Heart left ventricle (tissue), 16 donors: ENCODE measurements around the gene FKBP8. TPM values are rescaled to one million over a fixed set of nuclear protein-coding genes. Genes with fewer than 3 reads are reported as not detected.
A peak's percentile ranks its signal among the peaks of the same experiment; 100 is the strongest.

ENCODE experiments used
- ATAC-seq, 4 donors: fragments of 200-7000 bp; cut with Tn5 transposase; one replicate each; pipeline ENCODE4 v1.9.1; 2020 to 2022; ENCODE audit warnings: moderate library complexity in 4 of 4, mild to moderate bottlenecking in 3 of 4, moderate number of reproducible peaks in 1 of 4
- DNase-seq, 5 donors: peaks; one replicate each; pipeline ENCODE4 v3.0.0-alpha.2; 2020
- H3K27ac ChIP-seq, 12 donors: fragments of 200-600 bp; sonication (generic) in 4 of 12; one replicate each; pipeline versions ENCODE4 v1.5.0 to v1.8.0; 2016 to 2022; ENCODE audit warnings: mild to moderate bottlenecking in 2 of 12
- H3K27me3 ChIP-seq, 9 donors: fragments of 200-600 bp; sonication (generic) in 2 of 9; one replicate each; pipeline versions ENCODE4 v1.5.1 to v1.8.0; 2016 to 2022; ENCODE audit warnings: mild to moderate bottlenecking in 3 of 9
- H3K36me3 ChIP-seq, 9 donors: fragments of 200-600 bp; sonication (generic) in 2 of 9; one replicate each; pipeline versions ENCODE4 v1.5.0 to v1.8.0; 2018 to 2022; ENCODE audit warnings: mild to moderate bottlenecking in 2 of 9
- H3K4me1 ChIP-seq, 12 donors: fragments of 200-600 bp; sonication (generic) in 4 of 12; one replicate each; pipeline versions ENCODE4 v1.5.0 to v1.8.0; 2016 to 2022; ENCODE audit warnings: mild to moderate bottlenecking in 3 of 12
- H3K4me3 ChIP-seq, 12 donors: fragments of 200-600 bp; sonication (generic) in 4 of 12; one replicate each; pipeline versions ENCODE4 v1.5.0 to v1.8.0; 2017 to 2022; ENCODE audit warnings: mild to moderate bottlenecking in 9 of 12, moderate library complexity in 4 of 12
- H3K9me3 ChIP-seq, 12 donors: fragments of 200-600 bp; sonication (generic) in 4 of 12; one replicate each; pipeline versions ENCODE4 v1.5.0 to v1.8.0; 2016 to 2022; ENCODE audit warnings: mild to moderate bottlenecking in 1 of 12
- CTCF ChIP-seq, 12 donors: fragments of 200-600 bp; sonication (generic) in 4 of 12; IDR thresholded peaks; one replicate each; pipeline versions ENCODE4 v1.5.0 to v1.8.0; 2018 to 2022; ENCODE audit warnings: antibody characterized with exemption in 12 of 12, mild to moderate bottlenecking in 5 of 12
- POLR2A ChIP-seq, 2 donors: fragments of 450-650 bp; IDR thresholded peaks; one replicate each; pipeline ENCODE4 v1.6.1; 2017; ENCODE audit warnings: antibody characterized with exemption in 2 of 2, mild to moderate bottlenecking in 2 of 2, moderate library complexity in 2 of 2
- WGBS, 4 donors: extraction: QIAGEN DNeasy Blood & Tissue Kit in 2 of 4; methylation state at CpG; one replicate each; pipeline versions ENCODE4 v1.1.5 to v1.1.7; 2013 to 2018; 5-methylcytosine and 5-hydroxymethylcytosine counted together
- intact Hi-C, 10 donors: fragments of 100-400 bp; cut with DNase I; formaldehyde crosslinking; loops; one replicate each; pipeline versions ENCODE4 v1.11.1 to v1.14.2; 2022
- polyA plus RNA-seq, 2 donors: library from polyadenylated mRNA; stranded (reverse); fragments of 200-250 nt; gene quantifications; one replicate each; pipeline ENCODE4 v1.2.3, GENCODE V29; 2013
- total RNA-seq, 9 donors: library from RNA; depleted of rRNA in 2 of 9; stranded (reverse); fragments of >200 nt in 2 of 9; fragmentation: NEBNext Ultra II Directional in 3 of 9; extraction: Animal tissue kit (Norgen Biotek cat#: 25700) in 3 of 9; gene quantifications; one replicate each; pipeline versions ENCODE4 v1.1.0 to v1.2.4, GENCODE V29; 2016 to 2023
- donor health status: ischemic (EF 13 %, LVEDD 7.1; RV severe dilation, severe dysfunction).
- donor health status: healthy with polysubstance abuse.
- donor health status: DM: no; HTN: yes; CAD: no.
- donor health status: DM: no; HTN: no; CAD: no.
- donor health status: ischemic (EF 25% LVEDD 6.9; RV normal size, moderate dysfunction).
- donor health status: ischemic (EF 25% LVEDD 5.7; RV mildly dilated, moderate dysfunction).
- donor health status: healthy.
- donor health status: DM: yes; HTN: yes; CAD: no.
- donor health status: ischemic (EF 35%, LVEDD 5.7; RV mildly dilated, moderate dysfunction).
- donor health status: nonischemic (EF 11% LVEDD 7.7; RV severe dilation, severe dysfunction).
- donor health status: DM: yes; HTN: yes; CAD: no.
- donor health status: PGD.
- donor health status: ischemic (EF 29% LVEDD 5.4; RV normal size, mild dysfunction).
- donor health status: nonischemic (EF 23%, LVEDD 6.1; RV moderate dilation, normal function).

Gene FKBP8
- total and polyA plus RNA-seq, 11 donors: 136 to 353 (median 157) TPM

GRCh38 chr19:18483119-18483890 is 60.1 kb downstream of the FKBP8 start:
- DNase-seq: peak in 1 of 5 donors; percentile 24
- H3K4me1 ChIP-seq: peaks cover 19 to 93% (median 64%) of the 10 kb centered on the region in 12 donors
- peak overlapping the region in 1 of 12 donors; percentile 42 for H3K27ac ChIP-seq
- no peaks in the 10 kb centered on the region for H3K27me3 ChIP-seq
- no peak for ATAC-seq
- intact Hi-C loops: loop anchor here in 2 of 10 donors (5.0 to 10.0 kb wide), 2 partner anchors 34 to 71 kb away; partner anchors contain the start of gene KXD1 (in 1 of the 2)
- no peaks in the 10 kb centered on the region for H3K9me3 ChIP-seq
- WGBS, 4 donors: 67 to 76% (median 72%) methylated on average over 6 to 12 of the region's 12 CpGs
- no peak overlapping the region for H3K4me3 ChIP-seq
- no peaks in the 10 kb centered on the region for H3K36me3 ChIP-seq
- TF ChIP-seq POLR2A (IDR thresholded peaks at IDR 0.05) (no peak), CTCF (IDR thresholded peaks at IDR 0.05) (no peak)

Other genes with a start within 250 kb of the FKBP8 start
- 100 to 1,000 TPM in 5 of 9 donors, 10 to 100 TPM in 4; 65.8 to 167 (median 101) TPM for gene LSM4, start 220.5 kb downstream of the FKBP8 start, total RNA-seq
- gene LSM4, start 220.5 kb downstream of the FKBP8 start, polyA plus RNA-seq: 100 to 1,000 TPM; 127 to 171 TPM
- 10 to 100 TPM; 22.5 to 58.6 (median 44.6) TPM for gene PGPEP1, start 203.0 kb downstream of the FKBP8 start, total RNA-seq
- gene PGPEP1, start 203.0 kb downstream of the FKBP8 start, polyA plus RNA-seq: 10 to 100 TPM; 26.7 to 31.8 TPM
- gene GDF15, start 157.4 kb downstream of the FKBP8 start, total RNA-seq: 1 to 10 TPM in 4 of 9 donors, under 1 TPM in 5; 0.69 to 5.7 (median 0.99) TPM
- under 1 TPM; 0.33 to 0.50 TPM for gene GDF15, start 157.4 kb downstream of the FKBP8 start, polyA plus RNA-seq
- gene LRRC25, start 146.0 kb downstream of the FKBP8 start, total RNA-seq: 10 to 100 TPM in 2 of 9 donors, 1 to 10 TPM in 6, under 1 TPM in 1; 0.83 to 33.0 (median 3.1) TPM
- 1 to 10 TPM in 1 of 2 donors, under 1 TPM in 1; 0.88 to 2.8 TPM for gene LRRC25, start 146.0 kb downstream of the FKBP8 start, polyA plus RNA-seq
- gene SSBP4, start 124.2 kb downstream of the FKBP8 start, total RNA-seq: 10 to 100 TPM; 23.5 to 89.8 (median 29.4) TPM
- 10 to 100 TPM; 29.1 to 37.3 TPM for gene SSBP4, start 124.2 kb downstream of the FKBP8 start, polyA plus RNA-seq
- gene ISYNA1, start 105.4 kb downstream of the FKBP8 start, total RNA-seq: 10 to 100 TPM; 17.6 to 60.6 (median 24.0) TPM
- gene ISYNA1, start 105.4 kb downstream of the FKBP8 start, polyA plus RNA-seq: 10 to 100 TPM; 14.0 to 52.6 TPM
- 10 to 100 TPM in 4 of 9 donors, 1 to 10 TPM in 5; 5.9 to 17.8 (median 9.1) TPM for gene ELL, start 21.5 kb downstream of the FKBP8 start, total RNA-seq
- gene ELL, start 21.5 kb downstream of the FKBP8 start, polyA plus RNA-seq: 1 to 10 TPM; 6.2 to 7.3 TPM
- 100 to 1,000 TPM in 1 of 9 donors, 10 to 100 TPM in 8; 36.1 to 116 (median 46.7) TPM for gene KXD1, start 14.3 kb upstream of the FKBP8 start, total RNA-seq
- 100 to 1,000 TPM in 1 of 2 donors, 10 to 100 TPM in 1; 36.9 to 106 TPM for gene KXD1, start 14.3 kb upstream of the FKBP8 start, polyA plus RNA-seq
- gene UBA52, start 28.3 kb upstream of the FKBP8 start, total RNA-seq: 100 to 1,000 TPM; 336 to 944 (median 761) TPM
- gene UBA52, start 28.3 kb upstream of the FKBP8 start, polyA plus RNA-seq: 100 to 1,000 TPM; 675 to 716 TPM
- 100 to 1,000 TPM in 2 of 9 donors, 10 to 100 TPM in 7; 42.9 to 205 (median 68.2) TPM for gene REX1BD, start 45.2 kb upstream of the FKBP8 start, total RNA-seq
- 100 to 1,000 TPM in 1 of 2 donors, 10 to 100 TPM in 1; 46.8 to 101 TPM for gene REX1BD, start 45.2 kb upstream of the FKBP8 start, polyA plus RNA-seq
- gene CRLF1, start 63.2 kb upstream of the FKBP8 start, total RNA-seq: 10 to 100 TPM in 4 of 9 donors, 1 to 10 TPM in 5; 2.8 to 60.5 (median 9.9) TPM
- gene CRLF1, start 63.2 kb upstream of the FKBP8 start, polyA plus RNA-seq: 10 to 100 TPM; 50.2 to 64.0 TPM
- gene TMEM59L, start 69.3 kb upstream of the FKBP8 start, total RNA-seq: 1 to 10 TPM in 5 of 9 donors, under 1 TPM in 4; 0.50 to 4.6 (median 1.1) TPM
- 1 to 10 TPM; 1.5 to 5.1 TPM for gene TMEM59L, start 69.3 kb upstream of the FKBP8 start, polyA plus RNA-seq
- gene KLHL26, start 93.5 kb upstream of the FKBP8 start, total RNA-seq: 10 to 100 TPM in 1 of 9 donors, 1 to 10 TPM in 8; 4.6 to 11.4 (median 6.8) TPM
- 1 to 10 TPM; 2.8 to 4.9 TPM for gene KLHL26, start 93.5 kb upstream of the FKBP8 start, polyA plus RNA-seq
- gene CRTC1, start 140.1 kb upstream of the FKBP8 start, total RNA-seq: 10 to 100 TPM in 2 of 9 donors, 1 to 10 TPM in 7; 3.8 to 10.2 (median 8.2) TPM
- 1 to 10 TPM; 4.4 to 6.4 TPM for gene CRTC1, start 140.1 kb upstream of the FKBP8 start, polyA plus RNA-seq
- 1 to 10 TPM in 3 of 9 donors, under 1 TPM in 5, not detected in 1; 0.16 to 2.7 (median 0.60) TPM for gene COMP, start 247.7 kb upstream of the FKBP8 start, total RNA-seq
- gene COMP, start 247.7 kb upstream of the FKBP8 start, polyA plus RNA-seq: under 1 TPM; 0.11 to 0.53 TPM